Forelimb muscle (tissue), 1 donor: ENCODE results near the gene PDAP1. TPM values are rescaled to one million over a fixed set of nuclear protein-coding genes. Genes with fewer than 3 reads are reported as not detected.
A peak's percentile ranks its signal among the peaks of the same experiment; 100 is the strongest.
"Not testable (repeated sequence)": the region's sequence is repeated elsewhere in the genome, so short reads cannot be mapped to it uniquely, and the experiment has no call there.

Experiments used
- DNase-seq: peaks from one replicate; pipeline ENCODE4 v3.0.0-alpha.2; 2013; ENCODE audit warnings: low read depth
- polyA plus RNA-seq: library from polyadenylated mRNA; unstranded; fragments of 120-200 nt; gene quantifications from one replicate; pipeline ENCODE4 v1.2.1, GENCODE V29; 2013; ENCODE audit not compliant: insufficient read length

PDAP1 gene
- 109 TPM for polyA plus RNA-seq

GRCh38 chr7:99408379-99409191 is at the start of gene PDAP1, which contains the start of gene BUD31:
TSS of gene PDAP1 (minus strand) at chr7:99408597. CDS start at chr7:99408548, 49 bp downstream.
TSS of gene BUD31 (plus strand) at chr7:99408969. CDS start at chr7:99411093, 2,124 bp downstream.
- DNase-seq: peak; percentile 82

GRCh38 chr7:99457650-99458493 is 49.5 kb upstream of the PDAP1 start:
- DNase-seq: no peak

GRCh38 chr7:99457050-99457649 is 48.8 kb upstream of the PDAP1 start:
- DNase-seq: no peak

- no peak for DNase-seq
Observed at GRCh38 chr7:99456288-99456687, 47.9 kb upstream of the PDAP1 start.

GRCh38 chr7:99455874-99456273 is 47.5 kb upstream of the PDAP1 start:
- DNase-seq: no peak

- no peak for DNase-seq
Observed at GRCh38 chr7:99453105-99453504, 44.7 kb upstream of the PDAP1 start.

GRCh38 chr7:99452541-99452940 is 44.1 kb upstream of the PDAP1 start:
- no peak for DNase-seq

- DNase-seq: no peak
Observed at GRCh38 chr7:99451936-99452335, 43.5 kb upstream of the PDAP1 start.

GRCh38 chr7:99449326-99449725 is 40.9 kb upstream of the PDAP1 start:
- DNase-seq: no peak

- DNase-seq: no peak
Observed at GRCh38 chr7:99448855-99449254, 40.5 kb upstream of the PDAP1 start.

GRCh38 chr7:99447943-99448342 is 39.5 kb upstream of the PDAP1 start:
- DNase-seq: no peak

- DNase-seq: no peak
Observed at GRCh38 chr7:99446096-99446495, 37.7 kb upstream of the PDAP1 start.

- DNase-seq: no peak
Observed at GRCh38 chr7:99440195-99440594, 31.8 kb upstream of the PDAP1 start.

- peak; percentile 87 for DNase-seq
Observed at GRCh38 chr7:99438573-99439480, 30.4 kb upstream of the PDAP1 start, which contains the start of the genes CPSF4 and PTCD1. TSS of gene CPSF4 (plus strand) at chr7:99438943. CDS start at chr7:99439083, 140 bp downstream. TSS of gene PTCD1 (minus strand) at chr7:99438798. CDS start at chr7:99435242, 3,556 bp downstream.

- DNase-seq: no peak
Observed at GRCh38 chr7:99437946-99438572, 29.7 kb upstream of the PDAP1 start.

- DNase-seq: no peak
Observed at GRCh38 chr7:99433158-99433557, 24.8 kb upstream of the PDAP1 start.

GRCh38 chr7:99431756-99432540 is 23.6 kb upstream of the PDAP1 start:
- not testable (repeated sequence) for DNase-seq

- DNase-seq: no peak
Observed at GRCh38 chr7:99429756-99430155, 21.4 kb upstream of the PDAP1 start.

GRCh38 chr7:99428972-99429566 is 20.7 kb upstream of the PDAP1 start:
- DNase-seq: no peak
